Cardiac fibroblast (primary cell): ENCODE data around the gene STAT5B.
A peak's percentile ranks its signal among the peaks of the same experiment; 100 is the strongest.

Experiments
- DNase-seq, 2 donors: peaks; one replicate each; pipeline versions ENCODE4 v3.0.0 to v3.0.0-alpha.2; 2010; ENCODE audit warnings: low read depth in 2 of 2
- H3K4me3 ChIP-seq, 2 donors: replicated peaks in 1 of 2; 1 replicate in 1 of 2; 2 replicates in 1 of 2; pipeline ENCODE4 v1.5.1; 2011; ENCODE audit warnings: low read depth in 2 of 2, low read length in 2 of 2, mild to moderate bottlenecking in 2 of 2, moderate library complexity in 1 of 2
- TF ChIP-seq, protein P1 (sequence below): IDR thresholded peaks from one replicate; pipeline ENCODE4 v1.5.1; 2011; ENCODE audit warnings: low read depth, mild to moderate bottlenecking, low read length, inconsistent platforms

The STAT5B gene

DNA sequence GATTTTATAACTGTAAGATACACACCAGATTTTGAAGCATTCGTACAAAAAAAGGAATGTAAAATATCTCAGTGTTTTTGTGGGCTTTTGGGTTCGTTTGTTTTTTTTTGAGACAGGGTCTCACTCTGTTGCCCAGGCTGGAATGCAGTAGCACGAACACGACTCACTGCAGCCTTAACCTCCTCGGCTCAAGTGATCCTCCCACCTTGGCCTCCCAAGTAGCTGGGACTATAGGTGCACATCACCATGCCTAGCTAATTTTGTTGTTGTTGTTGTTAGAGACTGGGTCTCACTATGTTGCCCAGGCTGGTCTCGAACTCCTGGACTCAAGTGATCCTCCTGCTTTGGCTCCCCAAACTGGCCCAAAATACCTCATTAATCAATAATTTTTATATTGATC is 15.9 kb downstream of the STAT5B start:
- TF ChIP-seq, protein P1, sequence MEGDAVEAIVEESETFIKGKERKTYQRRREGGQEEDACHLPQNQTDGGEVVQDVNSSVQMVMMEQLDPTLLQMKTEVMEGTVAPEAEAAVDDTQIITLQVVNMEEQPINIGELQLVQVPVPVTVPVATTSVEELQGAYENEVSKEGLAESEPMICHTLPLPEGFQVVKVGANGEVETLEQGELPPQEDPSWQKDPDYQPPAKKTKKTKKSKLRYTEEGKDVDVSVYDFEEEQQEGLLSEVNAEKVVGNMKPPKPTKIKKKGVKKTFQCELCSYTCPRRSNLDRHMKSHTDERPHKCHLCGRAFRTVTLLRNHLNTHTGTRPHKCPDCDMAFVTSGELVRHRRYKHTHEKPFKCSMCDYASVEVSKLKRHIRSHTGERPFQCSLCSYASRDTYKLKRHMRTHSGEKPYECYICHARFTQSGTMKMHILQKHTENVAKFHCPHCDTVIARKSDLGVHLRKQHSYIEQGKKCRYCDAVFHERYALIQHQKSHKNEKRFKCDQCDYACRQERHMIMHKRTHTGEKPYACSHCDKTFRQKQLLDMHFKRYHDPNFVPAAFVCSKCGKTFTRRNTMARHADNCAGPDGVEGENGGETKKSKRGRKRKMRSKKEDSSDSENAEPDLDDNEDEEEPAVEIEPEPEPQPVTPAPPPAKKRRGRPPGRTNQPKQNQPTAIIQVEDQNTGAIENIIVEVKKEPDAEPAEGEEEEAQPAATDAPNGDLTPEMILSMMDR, result no peak
- H3K4me3 ChIP-seq, result no peak overlapping the region
- DNase-seq, result no peak

GRCh38 chr17:42255445-42255844 is 20.7 kb downstream of the STAT5B start:
- DNase-seq, result no peak
- TF ChIP-seq, protein P1, result no peak
- no peak overlapping the region for H3K4me3 ChIP-seq

GRCh38 chr17:42253578-42253977 is 22.6 kb downstream of the STAT5B start:
- TF ChIP-seq, protein P1, result no peak
- no peak for DNase-seq
- H3K4me3 ChIP-seq, result no peak overlapping the region

DNA sequence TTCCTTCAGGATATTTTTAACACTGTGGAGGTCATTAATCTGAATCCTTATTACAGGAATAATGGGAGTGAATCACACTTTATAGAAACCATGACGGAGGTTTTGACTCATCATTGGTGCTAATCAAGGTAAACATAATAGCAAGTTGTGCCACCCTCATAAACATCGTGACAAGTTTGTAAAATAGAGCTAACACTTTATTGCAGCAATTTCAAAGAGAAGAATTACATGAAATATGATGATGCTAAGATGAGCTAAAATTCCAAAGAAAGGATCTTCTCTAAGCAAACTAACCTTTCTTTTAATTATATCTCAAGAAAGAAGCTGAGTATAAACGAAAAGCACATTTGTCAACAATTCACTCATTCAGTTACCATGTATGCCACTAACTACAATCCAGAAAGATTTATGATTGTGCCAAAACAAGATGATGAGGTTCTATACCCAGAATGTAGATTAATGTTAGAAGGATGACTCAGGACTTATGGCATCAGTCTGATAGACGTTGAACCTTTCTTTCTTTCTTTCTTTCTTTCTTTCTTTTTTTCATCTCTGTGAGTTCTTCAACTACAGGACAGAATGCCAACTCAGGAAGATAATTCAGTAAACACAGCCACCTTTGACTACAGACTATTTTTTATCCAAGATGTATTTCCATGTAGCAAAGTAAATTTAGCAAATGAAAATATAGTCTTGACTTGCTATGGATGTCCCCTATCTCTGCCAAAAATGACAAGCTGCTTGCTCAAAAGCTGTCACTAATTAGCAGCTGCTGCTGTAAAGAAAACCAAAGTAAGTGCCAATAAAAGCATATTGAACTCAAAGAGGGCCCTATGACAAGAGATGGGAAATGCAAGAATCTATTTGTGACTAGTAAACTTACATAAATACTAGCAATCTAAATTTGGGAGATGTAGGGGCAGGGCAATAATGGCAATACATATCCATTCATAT is 23.3 kb downstream of the STAT5B start:
- H3K4me3 ChIP-seq, result no peak overlapping the region
- peak; percentile 30 to 52 for DNase-seq
- TF ChIP-seq, protein P1, result no peak

- peak; percentile 59 to 69 for DNase-seq
- TF ChIP-seq, protein P1, result peak; percentile 49
These were observed 25.1 kb downstream of the STAT5B start for GRCh38 chr17:42251115-42251514.

GRCh38 chr17:42249681-42250446 is 26.3 kb downstream of the STAT5B start:
- no peak overlapping the region for H3K4me3 ChIP-seq
- TF ChIP-seq, protein P1, result no peak
- DNase-seq, result no peak

More at GRCh38 chr17:42251115-42251514, 25.1 kb downstream of the STAT5B start:
- no peak overlapping the region for H3K4me3 ChIP-seq
